Neural cell (in vitro differentiated cells): Measurements from ENCODE around the gene PTPN21. TPM values are rescaled to one million over a fixed set of nuclear protein-coding genes. Genes with fewer than 3 reads are reported as not detected.

ENCODE experiments used
- H2AFZ ChIP-seq: fragments of 200-600, 300-800 bp; sonication (generic), shearing (Covaris generic); 2 replicates; pipeline ENCODE4 v1.6.0; 2014; ENCODE audit warnings: low read depth, mild to moderate bottlenecking, antibody characterized with exemption, low read length, moderate library complexity
- H3F3A ChIP-seq: fragments of 200-600 bp; shearing (Covaris generic); 2 replicates; pipeline ENCODE4 v1.6.1; 2016; ENCODE audit warnings: mild to moderate bottlenecking, moderate library complexity, mixed read lengths, antibody characterized with exemption, low read length; ENCODE audit not compliant: insufficient read depth, poor library complexity, severe bottlenecking
- H3K27ac ChIP-seq: fragments of 200-600, 300-800 bp; sonication (generic), shearing (Covaris generic); 2 replicates; pipeline ENCODE4 v1.5.1; 2014; ENCODE audit warnings: mild to moderate bottlenecking, low read length, moderate library complexity
- H3K27me3 ChIP-seq: fragments of 300-800, 200-600 bp; sonication (generic), shearing (Covaris generic); 2 replicates; pipeline ENCODE4 v1.6.0; 2014; ENCODE audit warnings: mild to moderate bottlenecking, low read depth, low read length, moderate library complexity; ENCODE audit not compliant: insufficient read depth
- H3K36me3 ChIP-seq: fragments of 300-800, 200-600 bp; sonication (generic), shearing (Covaris generic); 2 replicates; pipeline ENCODE4 v1.5.1; 2014; ENCODE audit warnings: mild to moderate bottlenecking, antibody characterized with exemption, low read length, moderate library complexity; ENCODE audit not compliant: insufficient read depth
- H3K4me2 ChIP-seq: fragments of 300-800, 200-600 bp; sonication (generic), shearing (Covaris generic); 2 replicates; pipeline ENCODE4 v1.6.0; 2014; ENCODE audit warnings: mild to moderate bottlenecking, low read length
- H3K4me3 ChIP-seq: fragments of 300-800, 200-600 bp; sonication (generic), shearing (Covaris generic); 2 replicates; pipeline ENCODE4 v1.5.1; 2014; ENCODE audit warnings: mild to moderate bottlenecking, low read length, moderate library complexity
- H3K79me2 ChIP-seq: fragments of 200-600 bp; shearing (Covaris generic); replicated peaks from 2 replicates; pipeline ENCODE4 v1.6.0; 2014; ENCODE audit warnings: mild to moderate bottlenecking, low read length, moderate library complexity; ENCODE audit not compliant: insufficient read depth
- H3K9ac ChIP-seq: fragments of 300-800, 200-600 bp; sonication (generic), shearing (Covaris generic); 2 replicates; pipeline ENCODE4 v1.6.1; 2016; ENCODE audit warnings: mild to moderate bottlenecking, low read length, mixed read lengths
- H3K9me2 ChIP-seq: fragments of 200-600 bp; shearing (Covaris generic); 2 replicates; pipeline ENCODE4 v1.6.1; 2016; ENCODE audit warnings: mild to moderate bottlenecking, low read length, mixed read lengths; ENCODE audit not compliant: insufficient read depth
- H3K9me3 ChIP-seq: fragments of 200-600, 300-800 bp; sonication (generic), shearing (Covaris generic); 2 replicates; pipeline ENCODE4 v1.6.1; 2016; ENCODE audit warnings: mild to moderate bottlenecking, mixed run types, low read length, moderate library complexity, mixed read lengths
- H4K20me1 ChIP-seq: fragments of 200-600 bp; shearing (Covaris generic); 2 replicates; pipeline ENCODE4 v1.6.1; 2016; ENCODE audit warnings: mild to moderate bottlenecking, mixed run types; ENCODE audit not compliant: insufficient read depth
- EP300 ChIP-seq: fragments of 450-650 bp; conservative IDR thresholded peaks from 2 replicates; pipeline ENCODE4 v1.6.1; 2014; ENCODE audit warnings: antibody characterized with exemption, mild to moderate bottlenecking, moderate library complexity; ENCODE audit not compliant: poor library complexity, severe bottlenecking
- EZH2 ChIP-seq: fragments of 200-600, 300-800 bp; shearing (Covaris generic), sonication (generic); IDR thresholded peaks from 2 replicates; pipeline ENCODE4 v1.6.1; 2014; ENCODE audit warnings: antibody characterized with exemption, low read length, borderline replicate concordance, mild to moderate bottlenecking; ENCODE audit not compliant: insufficient read depth, poor library complexity, severe bottlenecking
- MXI1 ChIP-seq: fragments of 450-650 bp; conservative IDR thresholded peaks from 2 replicates; pipeline ENCODE4 v1.6.1; 2014; ENCODE audit warnings: antibody characterized with exemption, mild to moderate bottlenecking; ENCODE audit not compliant: poor library complexity, severe bottlenecking
- POLR2AphosphoS5 ChIP-seq: IDR thresholded peaks from 2 replicates; pipeline ENCODE4 v1.6.1; 2012
- RAD21 ChIP-seq: fragments of 450-650 bp; conservative IDR thresholded peaks from 2 replicates; pipeline ENCODE4 v1.6.1; 2014; ENCODE audit warnings: antibody characterized with exemption, mild to moderate bottlenecking, moderate library complexity
- SMC3 ChIP-seq: fragments of 450-650 bp; conservative IDR thresholded peaks from 2 replicates; pipeline ENCODE4 v1.6.1; 2014; ENCODE audit warnings: antibody characterized with exemption, mild to moderate bottlenecking, moderate library complexity; ENCODE audit not compliant: poor library complexity
- TAF1 ChIP-seq: IDR thresholded peaks from 2 replicates; pipeline ENCODE4 v1.6.1; 2012; ENCODE audit warnings: low read depth
- polyA plus RNA-seq: library from polyadenylated mRNA; depleted of rRNA; stranded (reverse); fragments of >200 nt; gene quantifications from 2 replicates; pipeline ENCODE4 v1.2.3, GENCODE V29; 2014
- TF ChIP-seq, protein P1 (sequence below): IDR thresholded peaks from 2 replicates; pipeline ENCODE4 v1.6.1; 2012; ENCODE audit warnings: borderline replicate concordance
- TF ChIP-seq, protein P2 (sequence below): fragments of 450-650 bp; IDR thresholded peaks from 2 replicates; pipeline ENCODE4 v1.5.1; 2014; ENCODE audit warnings: antibody characterized with exemption, mild to moderate bottlenecking, moderate library complexity; ENCODE audit not compliant: poor library complexity, severe bottlenecking

The PTPN21 gene
- polyA plus RNA-seq, 1 donor from 2014 or later: 4.1 TPM

DNA sequence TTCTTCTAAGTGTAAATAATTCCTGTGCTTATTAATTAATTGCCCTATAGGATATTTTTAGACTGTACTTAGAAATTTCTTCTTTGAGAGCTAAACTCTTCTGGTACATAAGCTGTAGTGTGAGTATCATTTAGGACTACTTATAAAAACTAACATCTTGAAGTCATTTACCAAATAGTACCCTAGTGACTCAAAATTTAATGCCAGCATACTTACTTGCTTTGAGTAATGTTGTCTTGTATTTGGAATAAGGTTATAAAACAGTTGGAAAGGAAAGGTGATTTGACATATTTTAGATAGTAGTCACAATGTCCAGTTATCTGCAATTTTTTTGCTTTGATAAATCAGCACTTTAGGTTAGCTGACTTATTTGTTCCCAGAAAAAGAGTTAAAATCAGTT is 130.2 kb downstream of the PTPN21 start:
- Histone ChIP-seq H3K4me2 (no peak overlapping the region), H3K4me3 (no peak overlapping the region)

DNA sequence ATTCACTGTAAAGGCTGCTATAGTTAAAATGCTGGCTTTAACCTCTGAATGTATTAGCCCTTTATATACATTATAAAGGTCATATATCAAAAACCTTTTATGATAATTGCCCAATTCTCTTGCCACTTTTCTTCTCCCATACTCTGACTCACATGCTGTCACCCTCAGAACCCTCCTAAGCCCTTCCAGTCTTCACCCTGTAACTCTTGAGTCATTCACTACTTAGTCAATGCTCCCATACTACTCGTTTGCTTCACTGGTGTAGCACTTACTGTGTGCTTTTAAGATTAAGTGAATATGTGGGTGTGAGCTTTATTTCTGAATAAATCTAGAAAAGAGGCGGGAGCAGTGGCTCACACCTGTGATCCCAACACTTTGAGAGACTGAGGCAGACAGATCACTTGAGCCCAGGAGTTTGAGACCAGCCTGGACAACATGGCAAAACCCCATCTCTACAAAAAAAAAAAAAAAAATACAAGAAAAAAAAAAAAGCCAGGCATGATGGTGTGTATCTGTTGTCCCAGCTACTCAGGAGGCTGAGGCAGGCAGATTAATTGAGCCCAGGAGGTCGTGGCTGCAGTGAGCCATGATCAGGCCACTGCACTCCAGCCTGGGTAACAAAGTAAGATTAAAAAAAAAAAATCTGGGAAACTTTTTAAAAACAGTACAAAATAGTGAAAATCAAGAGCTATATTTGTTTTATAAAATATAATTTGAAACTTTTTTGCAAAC is 131.7 kb downstream of the PTPN21 start:
- H3K79me2 ChIP-seq: no peaks in the 10 kb centered on the region
- H2AFZ ChIP-seq: no peak overlapping the region
- no peak overlapping the region for H3K4me2 ChIP-seq
- H3K4me3 ChIP-seq: no peak overlapping the region
- H3K9ac ChIP-seq: no peak overlapping the region
- TF ChIP-seq, protein P1, sequence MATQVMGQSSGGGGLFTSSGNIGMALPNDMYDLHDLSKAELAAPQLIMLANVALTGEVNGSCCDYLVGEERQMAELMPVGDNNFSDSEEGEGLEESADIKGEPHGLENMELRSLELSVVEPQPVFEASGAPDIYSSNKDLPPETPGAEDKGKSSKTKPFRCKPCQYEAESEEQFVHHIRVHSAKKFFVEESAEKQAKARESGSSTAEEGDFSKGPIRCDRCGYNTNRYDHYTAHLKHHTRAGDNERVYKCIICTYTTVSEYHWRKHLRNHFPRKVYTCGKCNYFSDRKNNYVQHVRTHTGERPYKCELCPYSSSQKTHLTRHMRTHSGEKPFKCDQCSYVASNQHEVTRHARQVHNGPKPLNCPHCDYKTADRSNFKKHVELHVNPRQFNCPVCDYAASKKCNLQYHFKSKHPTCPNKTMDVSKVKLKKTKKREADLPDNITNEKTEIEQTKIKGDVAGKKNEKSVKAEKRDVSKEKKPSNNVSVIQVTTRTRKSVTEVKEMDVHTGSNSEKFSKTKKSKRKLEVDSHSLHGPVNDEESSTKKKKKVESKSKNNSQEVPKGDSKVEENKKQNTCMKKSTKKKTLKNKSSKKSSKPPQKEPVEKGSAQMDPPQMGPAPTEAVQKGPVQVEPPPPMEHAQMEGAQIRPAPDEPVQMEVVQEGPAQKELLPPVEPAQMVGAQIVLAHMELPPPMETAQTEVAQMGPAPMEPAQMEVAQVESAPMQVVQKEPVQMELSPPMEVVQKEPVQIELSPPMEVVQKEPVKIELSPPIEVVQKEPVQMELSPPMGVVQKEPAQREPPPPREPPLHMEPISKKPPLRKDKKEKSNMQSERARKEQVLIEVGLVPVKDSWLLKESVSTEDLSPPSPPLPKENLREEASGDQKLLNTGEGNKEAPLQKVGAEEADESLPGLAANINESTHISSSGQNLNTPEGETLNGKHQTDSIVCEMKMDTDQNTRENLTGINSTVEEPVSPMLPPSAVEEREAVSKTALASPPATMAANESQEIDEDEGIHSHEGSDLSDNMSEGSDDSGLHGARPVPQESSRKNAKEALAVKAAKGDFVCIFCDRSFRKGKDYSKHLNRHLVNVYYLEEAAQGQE: no peak
- TF ChIP-seq EZH2 (no peak), POLR2AphosphoS5 (no peak), TAF1 (no peak), MXI1 (no peak)
- H3K9me3 ChIP-seq: peaks cover under 1% of the 10 kb centered on the region
- no peak overlapping the region for H3K27ac ChIP-seq
- H3K36me3 ChIP-seq: peaks cover 18% of the 10 kb centered on the region
- H3K27me3 ChIP-seq: no peaks in the 10 kb centered on the region
- no peaks in the 10 kb centered on the region for H3K9me2 ChIP-seq
- no peaks in the 10 kb centered on the region for H4K20me1 ChIP-seq
- H3F3A ChIP-seq: no peaks in the 10 kb centered on the region

More for the DNA sequence above, 130.2 kb downstream of the PTPN21 start:
- no peak overlapping the region for H3K9ac ChIP-seq
- H3K36me3 ChIP-seq: peaks cover 15% of the 10 kb centered on the region
- no peaks in the 10 kb centered on the region for H3K79me2 ChIP-seq
- no peak overlapping the region for H2AFZ ChIP-seq
- no peaks in the 10 kb centered on the region for H3F3A ChIP-seq
- no peaks in the 10 kb centered on the region for H3K9me3 ChIP-seq
- no peak for TF ChIP-seq MXI1
- TF ChIP-seq RAD21: no peak
- no peak for TF ChIP-seq EP300
- H3K9me2 ChIP-seq: no peaks in the 10 kb centered on the region
- no peaks in the 10 kb centered on the region for H3K27me3 ChIP-seq
- no peaks in the 10 kb centered on the region for H4K20me1 ChIP-seq
- H3K27ac ChIP-seq: no peak overlapping the region

DNA sequence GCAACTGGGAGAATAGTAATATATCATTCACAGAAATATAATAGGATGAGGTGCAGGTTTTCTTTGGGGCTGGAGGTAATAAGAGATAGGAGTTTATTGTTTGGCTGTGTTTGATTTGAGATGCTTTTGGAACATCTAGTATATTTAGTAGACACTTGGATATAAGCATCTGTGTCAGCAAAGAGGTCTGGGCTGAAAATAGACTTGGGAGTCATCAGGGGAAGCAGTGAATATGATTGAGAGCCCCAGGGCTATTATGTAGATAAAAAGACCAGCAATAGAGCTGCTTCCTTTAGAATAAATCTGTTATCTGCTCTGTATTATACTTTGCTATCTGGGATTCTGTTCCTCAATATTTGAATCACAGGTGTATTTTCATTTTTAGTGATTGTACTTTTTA is 132.8 kb downstream of the PTPN21 start:
- Histone ChIP-seq H3K27me3 (no peaks in the 10 kb centered on the region), H3F3A (no peaks in the 10 kb centered on the region), H2AFZ (no peak overlapping the region), H3K4me3 (no peak overlapping the region), H3K9me3 (peaks cover 9% of the 10 kb centered on the region), H3K4me2 (no peak overlapping the region), H3K36me3 (peaks cover 26% of the 10 kb centered on the region), H3K9ac (no peak overlapping the region), H3K9me2 (no peaks in the 10 kb centered on the region), H4K20me1 (no peaks in the 10 kb centered on the region), H3K27ac (no peak overlapping the region), H3K79me2 (no peaks in the 10 kb centered on the region)
- TF ChIP-seq RAD21 (no peak), POLR2AphosphoS5 (no peak), EP300 (no peak), EZH2 (no peak), SMC3 (no peak), TAF1 (no peak), MXI1 (no peak)
- TF ChIP-seq, protein P2, sequence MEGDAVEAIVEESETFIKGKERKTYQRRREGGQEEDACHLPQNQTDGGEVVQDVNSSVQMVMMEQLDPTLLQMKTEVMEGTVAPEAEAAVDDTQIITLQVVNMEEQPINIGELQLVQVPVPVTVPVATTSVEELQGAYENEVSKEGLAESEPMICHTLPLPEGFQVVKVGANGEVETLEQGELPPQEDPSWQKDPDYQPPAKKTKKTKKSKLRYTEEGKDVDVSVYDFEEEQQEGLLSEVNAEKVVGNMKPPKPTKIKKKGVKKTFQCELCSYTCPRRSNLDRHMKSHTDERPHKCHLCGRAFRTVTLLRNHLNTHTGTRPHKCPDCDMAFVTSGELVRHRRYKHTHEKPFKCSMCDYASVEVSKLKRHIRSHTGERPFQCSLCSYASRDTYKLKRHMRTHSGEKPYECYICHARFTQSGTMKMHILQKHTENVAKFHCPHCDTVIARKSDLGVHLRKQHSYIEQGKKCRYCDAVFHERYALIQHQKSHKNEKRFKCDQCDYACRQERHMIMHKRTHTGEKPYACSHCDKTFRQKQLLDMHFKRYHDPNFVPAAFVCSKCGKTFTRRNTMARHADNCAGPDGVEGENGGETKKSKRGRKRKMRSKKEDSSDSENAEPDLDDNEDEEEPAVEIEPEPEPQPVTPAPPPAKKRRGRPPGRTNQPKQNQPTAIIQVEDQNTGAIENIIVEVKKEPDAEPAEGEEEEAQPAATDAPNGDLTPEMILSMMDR: no peak
- TF ChIP-seq, protein P1: no peak
